SU-DHL-6 (cell line): ENCODE results near the gene CDC6.

ENCODE experiments used
- EZH2phosphoT487 ChIP-seq: fragments of 200-600 bp; sonication (generic), shearing (Covaris generic); conservative IDR thresholded peaks from 2 replicates; pipeline ENCODE4 v1.6.1; 2018; ENCODE audit warnings: mild to moderate bottlenecking, antibody characterized with exemption, low read length, moderate library complexity, mixed read lengths
- TF ChIP-seq, protein P1 (sequence below): fragments of 200-600 bp; sonication (generic); IDR thresholded peaks from one replicate; pipeline ENCODE4 v1.5.1; 2017; ENCODE audit warnings: antibody characterized with exemption, mild to moderate bottlenecking, low read length, moderate library complexity; ENCODE audit not compliant: insufficient read depth, poor library complexity, severe bottlenecking

DNA sequence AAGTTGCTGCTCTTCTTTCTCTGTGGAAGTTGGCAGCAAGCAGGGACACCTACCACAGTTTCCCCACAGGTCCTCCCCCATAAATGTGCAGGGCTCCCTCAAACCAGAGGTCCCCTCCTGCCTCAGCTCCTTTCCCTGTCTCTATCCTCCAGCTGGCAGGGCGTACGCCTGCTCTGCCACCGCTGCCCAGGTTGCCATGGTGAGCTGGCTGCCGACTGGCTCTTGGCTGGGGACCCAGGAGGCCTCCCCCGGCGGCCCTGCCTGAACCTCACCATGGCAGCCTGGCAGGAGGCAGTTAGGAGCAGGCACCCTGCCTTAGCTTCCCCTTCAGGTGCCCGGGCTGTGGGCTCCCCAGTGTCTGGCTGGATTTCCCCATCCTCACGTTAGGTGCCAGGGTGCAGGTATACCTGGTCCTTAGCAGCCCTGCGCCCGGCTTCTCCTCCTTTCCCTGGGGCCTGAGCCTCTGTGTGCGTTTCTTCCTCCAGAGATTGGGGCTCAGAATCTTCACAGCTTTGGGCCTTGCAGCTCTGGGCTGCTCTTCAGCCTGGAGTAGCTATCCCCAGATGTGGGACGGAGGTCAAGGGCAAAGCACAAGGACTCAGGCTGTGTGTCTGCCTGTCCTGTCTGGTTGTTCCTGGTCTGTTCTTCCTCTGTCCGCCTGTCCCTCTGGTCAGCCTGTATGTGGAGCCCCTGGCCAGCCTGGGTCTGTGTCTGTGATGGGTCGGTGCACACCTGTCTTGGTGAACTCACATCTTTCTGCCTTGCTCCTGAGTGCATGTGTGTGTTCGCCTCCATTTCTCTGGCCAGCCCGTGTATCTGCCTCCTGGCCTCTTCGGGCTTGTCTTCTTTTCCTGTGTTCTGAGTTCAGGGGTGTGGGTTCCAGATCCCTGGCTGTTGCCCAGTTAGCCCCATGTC, 61.1 kb downstream of the CDC6 start:
- TF ChIP-seq, protein P1, sequence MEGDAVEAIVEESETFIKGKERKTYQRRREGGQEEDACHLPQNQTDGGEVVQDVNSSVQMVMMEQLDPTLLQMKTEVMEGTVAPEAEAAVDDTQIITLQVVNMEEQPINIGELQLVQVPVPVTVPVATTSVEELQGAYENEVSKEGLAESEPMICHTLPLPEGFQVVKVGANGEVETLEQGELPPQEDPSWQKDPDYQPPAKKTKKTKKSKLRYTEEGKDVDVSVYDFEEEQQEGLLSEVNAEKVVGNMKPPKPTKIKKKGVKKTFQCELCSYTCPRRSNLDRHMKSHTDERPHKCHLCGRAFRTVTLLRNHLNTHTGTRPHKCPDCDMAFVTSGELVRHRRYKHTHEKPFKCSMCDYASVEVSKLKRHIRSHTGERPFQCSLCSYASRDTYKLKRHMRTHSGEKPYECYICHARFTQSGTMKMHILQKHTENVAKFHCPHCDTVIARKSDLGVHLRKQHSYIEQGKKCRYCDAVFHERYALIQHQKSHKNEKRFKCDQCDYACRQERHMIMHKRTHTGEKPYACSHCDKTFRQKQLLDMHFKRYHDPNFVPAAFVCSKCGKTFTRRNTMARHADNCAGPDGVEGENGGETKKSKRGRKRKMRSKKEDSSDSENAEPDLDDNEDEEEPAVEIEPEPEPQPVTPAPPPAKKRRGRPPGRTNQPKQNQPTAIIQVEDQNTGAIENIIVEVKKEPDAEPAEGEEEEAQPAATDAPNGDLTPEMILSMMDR = no peak
- TF ChIP-seq EZH2phosphoT487 = no peak
